ENCODE results near the gene SLC16A10.
"Not testable (repeated sequence)": the region's sequence is repeated elsewhere in the genome, so short reads cannot be mapped to it uniquely, and the experiment has no call there.

- not testable (repeated sequence) for TF ChIP-seq PKNOX1 (IDR thresholded peaks at IDR 0.05); BHLHE40 (IDR thresholded peaks at IDR 0.05; ENCODE audit: borderline replicate concordance); FOXM1 (IDR thresholded peaks at IDR 0.05; ENCODE audit: borderline replicate concordance); TARDBP (IDR thresholded peaks at IDR 0.05); HDGF (IDR thresholded peaks at IDR 0.05; ENCODE audit: borderline replicate concordance); CTBP1 (IDR thresholded peaks at IDR 0.05; ENCODE audit: borderline replicate concordance); ELF4 (IDR thresholded peaks at IDR 0.05)
These were observed 25.3 kb upstream of the SLC16A10 start for GRCh38 chr6:111061985-111062384.
